ENCODE measurements around the gene NDFIP1.
"Not testable (repeated sequence)": the region's sequence is repeated elsewhere in the genome, so short reads cannot be mapped to it uniquely, and the experiment has no call there.

NDFIP1 gene

DNA sequence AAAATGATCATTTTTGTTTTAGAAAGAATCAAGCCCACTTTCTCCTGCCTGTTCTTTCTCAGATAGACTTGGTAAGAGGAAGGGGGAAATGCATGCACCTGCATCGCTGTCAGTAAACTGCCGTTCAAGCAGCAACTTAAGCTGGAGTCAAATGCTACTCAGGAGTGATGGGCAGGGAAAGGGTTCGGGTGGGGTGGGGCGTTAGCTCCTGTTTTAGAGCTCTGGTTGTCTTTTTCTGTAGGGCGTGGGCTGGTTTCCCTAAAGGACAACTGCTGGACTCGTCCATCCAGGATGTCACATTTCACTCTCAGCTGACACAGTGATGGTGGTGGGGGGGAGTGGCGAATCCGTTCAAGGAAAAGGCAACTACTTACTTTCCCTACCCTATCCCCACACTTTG lies 75.0 kb downstream of the NDFIP1 start:
- TF ChIP-seq, protein P1, sequence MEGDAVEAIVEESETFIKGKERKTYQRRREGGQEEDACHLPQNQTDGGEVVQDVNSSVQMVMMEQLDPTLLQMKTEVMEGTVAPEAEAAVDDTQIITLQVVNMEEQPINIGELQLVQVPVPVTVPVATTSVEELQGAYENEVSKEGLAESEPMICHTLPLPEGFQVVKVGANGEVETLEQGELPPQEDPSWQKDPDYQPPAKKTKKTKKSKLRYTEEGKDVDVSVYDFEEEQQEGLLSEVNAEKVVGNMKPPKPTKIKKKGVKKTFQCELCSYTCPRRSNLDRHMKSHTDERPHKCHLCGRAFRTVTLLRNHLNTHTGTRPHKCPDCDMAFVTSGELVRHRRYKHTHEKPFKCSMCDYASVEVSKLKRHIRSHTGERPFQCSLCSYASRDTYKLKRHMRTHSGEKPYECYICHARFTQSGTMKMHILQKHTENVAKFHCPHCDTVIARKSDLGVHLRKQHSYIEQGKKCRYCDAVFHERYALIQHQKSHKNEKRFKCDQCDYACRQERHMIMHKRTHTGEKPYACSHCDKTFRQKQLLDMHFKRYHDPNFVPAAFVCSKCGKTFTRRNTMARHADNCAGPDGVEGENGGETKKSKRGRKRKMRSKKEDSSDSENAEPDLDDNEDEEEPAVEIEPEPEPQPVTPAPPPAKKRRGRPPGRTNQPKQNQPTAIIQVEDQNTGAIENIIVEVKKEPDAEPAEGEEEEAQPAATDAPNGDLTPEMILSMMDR (IDR thresholded peaks at IDR 0.05; ENCODE audit: low read depth, low read length), result no peak
- TF ChIP-seq, protein P2, sequence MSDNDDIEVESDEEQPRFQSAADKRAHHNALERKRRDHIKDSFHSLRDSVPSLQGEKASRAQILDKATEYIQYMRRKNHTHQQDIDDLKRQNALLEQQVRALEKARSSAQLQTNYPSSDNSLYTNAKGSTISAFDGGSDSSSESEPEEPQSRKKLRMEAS (IDR thresholded peaks at IDR 0.05; ENCODE audit: low read depth, low read length), result no peak
- TF ChIP-seq MYC (IDR thresholded peaks at IDR 0.05; ENCODE audit: low read depth, low read length) (no peak), POLR2A (IDR thresholded peaks at IDR 0.05; ENCODE audit: extremely low read depth, insufficient read length) (no peak)
- no peak for DNase-seq (ENCODE audit: low read depth)
- H3K4me3 ChIP-seq (ENCODE audit: low read depth, low read length), result no peak overlapping the region

DNA sequence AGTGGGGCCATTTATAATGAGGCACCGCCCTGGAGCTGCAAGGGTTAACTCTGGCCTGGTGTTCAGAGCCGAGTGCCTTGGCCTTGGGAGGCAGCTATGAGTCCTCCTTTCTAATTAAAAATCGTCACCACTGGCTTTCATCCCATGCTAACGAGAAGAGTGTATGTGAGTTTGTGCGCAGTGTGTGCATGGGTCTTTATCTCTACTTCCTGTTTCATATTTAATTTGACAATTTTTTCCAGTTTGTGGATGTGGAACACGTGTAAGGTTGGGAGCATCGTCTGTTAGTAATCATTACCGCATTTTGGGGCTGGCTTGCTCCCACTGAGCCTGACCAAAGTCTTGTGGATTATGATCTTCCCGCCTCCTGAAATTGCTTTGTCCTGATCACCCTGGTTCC lies 76.4 kb downstream of the NDFIP1 start:
- no peak for DNase-seq (ENCODE audit: low read depth)
- no peak for TF ChIP-seq MYC (IDR thresholded peaks at IDR 0.05; ENCODE audit: low read depth, low read length)
- H3K4me3 ChIP-seq (ENCODE audit: low read depth, low read length), result no peak overlapping the region

DNA sequence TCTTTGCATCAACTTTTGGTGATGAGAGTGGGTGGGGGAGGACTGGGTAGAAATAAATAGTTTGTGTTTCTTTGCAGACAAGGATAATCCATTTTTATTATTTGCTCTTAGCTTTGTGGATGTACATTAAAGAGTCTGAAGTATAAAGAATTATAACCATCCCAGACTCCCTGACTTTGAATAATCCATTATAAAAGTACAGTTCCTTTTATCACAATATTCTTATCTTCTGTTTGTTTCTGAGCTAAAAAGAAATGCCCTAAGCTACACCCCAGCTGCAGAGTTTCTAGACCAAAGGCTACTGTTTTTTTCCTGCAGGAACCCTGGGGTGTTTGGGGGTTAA lies 77.9 kb downstream of the NDFIP1 start:
- TF ChIP-seq, protein P2 (IDR thresholded peaks at IDR 0.05; ENCODE audit: low read depth, low read length), result no peak
- TF ChIP-seq, protein P1 (IDR thresholded peaks at IDR 0.05; ENCODE audit: low read depth, low read length), result no peak
- TF ChIP-seq MYC (IDR thresholded peaks at IDR 0.05; ENCODE audit: low read depth, low read length), result no peak
- TF ChIP-seq POLR2A (IDR thresholded peaks at IDR 0.05; ENCODE audit: extremely low read depth, insufficient read length), result no peak
- DNase-seq (ENCODE audit: low read depth), result no peak
- H3K4me3 ChIP-seq (ENCODE audit: low read depth, low read length), result no peak overlapping the region

DNA sequence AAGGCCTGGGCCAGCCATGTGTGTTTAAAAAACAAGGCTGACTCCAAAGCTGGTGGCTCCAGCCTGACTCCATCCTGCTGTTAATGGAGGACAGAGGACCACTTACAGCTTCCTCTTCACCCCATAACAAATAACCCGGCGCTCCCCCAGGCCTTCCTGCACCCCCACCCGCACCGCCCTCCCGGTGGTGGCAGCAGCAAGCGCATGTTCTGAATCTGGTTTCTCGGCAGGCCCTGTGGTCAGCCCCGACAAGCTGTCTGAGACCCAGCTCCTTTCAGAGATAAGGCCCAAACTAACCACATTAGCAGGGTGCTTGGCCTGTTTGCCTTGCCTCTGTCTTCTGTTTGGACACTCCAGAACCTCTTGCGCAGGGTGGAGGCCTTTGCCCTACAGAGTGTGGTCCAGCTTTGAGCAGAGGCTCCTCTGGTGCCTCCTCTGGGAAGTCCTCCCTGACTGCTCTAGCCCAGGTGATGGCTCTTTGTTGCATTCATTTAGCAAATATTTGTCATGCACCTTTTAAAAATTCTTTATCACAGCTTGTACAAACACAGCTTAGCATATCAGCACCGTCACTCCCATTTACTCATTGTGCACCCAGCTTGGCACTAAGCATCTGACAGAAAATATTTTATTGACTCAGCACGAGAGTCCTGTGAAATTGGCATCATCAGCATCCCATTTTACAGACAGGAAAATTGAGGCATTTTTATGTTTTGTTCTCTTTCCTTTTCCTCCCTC lies 78.4 kb downstream of the NDFIP1 start:
- H3K4me3 ChIP-seq (ENCODE audit: low read depth, low read length), result no peak overlapping the region
- TF ChIP-seq MYC (IDR thresholded peaks at IDR 0.05; ENCODE audit: low read depth, low read length) (no peak), POLR2A (IDR thresholded peaks at IDR 0.05; ENCODE audit: extremely low read depth, insufficient read length) (no peak)
- TF ChIP-seq, protein P2 (IDR thresholded peaks at IDR 0.05; ENCODE audit: low read depth, low read length), result no peak
- peak; percentile 37 for DNase-seq (ENCODE audit: low read depth)

DNA sequence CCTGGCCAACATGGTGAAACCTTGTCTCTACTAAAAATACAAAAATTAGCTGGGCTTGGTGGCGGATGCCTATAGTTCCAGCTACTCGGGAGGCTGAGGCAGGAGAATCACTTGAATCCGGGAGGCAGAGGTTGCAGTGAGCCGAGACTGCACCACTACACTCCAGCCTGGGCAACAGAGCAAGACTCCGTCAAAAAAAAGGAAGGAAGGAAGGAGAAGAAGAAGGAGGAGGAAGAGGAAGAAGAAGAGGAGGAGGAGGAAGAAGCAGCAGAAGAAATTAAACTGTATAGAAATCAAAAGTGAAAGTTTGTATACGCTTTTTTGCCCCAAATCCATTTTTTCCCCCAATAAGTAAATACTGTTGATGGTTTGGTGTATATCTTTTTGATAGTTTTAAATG lies 80.1 kb downstream of the NDFIP1 start:
- H3K4me3 ChIP-seq (ENCODE audit: low read depth, low read length); DNase-seq (ENCODE audit: low read depth): not testable (repeated sequence)

DNA sequence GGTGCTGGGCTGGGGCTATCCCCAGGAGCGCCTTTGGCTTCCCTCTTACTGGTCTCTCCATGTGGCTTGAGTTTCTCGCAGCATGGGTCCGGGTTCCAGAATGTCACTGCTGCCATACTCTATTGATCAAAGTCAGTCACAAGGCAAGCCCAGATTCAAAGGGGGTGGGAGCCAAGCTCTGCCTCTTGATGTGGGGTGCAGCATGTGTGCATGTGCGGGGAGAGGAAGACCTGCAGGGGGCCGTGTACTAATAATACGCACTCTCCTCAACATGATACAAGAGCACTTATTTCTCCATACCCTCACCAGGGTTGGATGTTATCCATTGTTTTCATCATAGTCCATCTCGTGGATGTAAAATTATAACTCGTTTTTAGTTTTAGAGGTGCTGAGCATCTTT lies 81.2 kb downstream of the NDFIP1 start:
- H3K4me3 ChIP-seq (ENCODE audit: low read depth, low read length), result no peak overlapping the region
- no peak for DNase-seq (ENCODE audit: low read depth)
- no peak for TF ChIP-seq MYC (IDR thresholded peaks at IDR 0.05; ENCODE audit: low read depth, low read length)
- TF ChIP-seq, protein P2 (IDR thresholded peaks at IDR 0.05; ENCODE audit: low read depth, low read length), result no peak
- TF ChIP-seq, protein P1 (IDR thresholded peaks at IDR 0.05; ENCODE audit: low read depth, low read length), result no peak
- no peak for TF ChIP-seq POLR2A (IDR thresholded peaks at IDR 0.05; ENCODE audit: extremely low read depth, insufficient read length)

DNA sequence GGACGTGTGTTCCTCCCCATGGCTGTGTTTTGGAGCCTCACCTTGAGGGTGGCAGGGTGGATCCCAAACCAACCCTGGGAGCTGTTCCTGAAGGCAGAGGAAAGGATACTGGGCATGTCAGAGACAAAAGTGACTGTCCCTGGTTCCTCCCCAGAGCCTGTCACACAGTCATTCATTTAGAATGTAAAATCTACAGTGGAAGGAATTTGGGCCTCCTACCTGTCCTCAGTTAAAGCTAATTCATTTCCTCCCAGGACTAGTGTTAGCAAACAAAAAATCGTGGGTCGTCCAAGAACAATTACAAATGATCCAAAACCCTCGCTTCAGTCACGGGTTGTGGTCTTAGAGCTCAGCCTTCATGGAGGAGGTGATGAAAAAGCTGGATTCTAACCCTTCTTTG lies 83.2 kb downstream of the NDFIP1 start:
- no peak for DNase-seq (ENCODE audit: low read depth)
- TF ChIP-seq POLR2A (IDR thresholded peaks at IDR 0.05; ENCODE audit: extremely low read depth, insufficient read length) (no peak), MYC (IDR thresholded peaks at IDR 0.05; ENCODE audit: low read depth, low read length) (no peak)
- TF ChIP-seq, protein P1 (IDR thresholded peaks at IDR 0.05; ENCODE audit: low read depth, low read length), result no peak
- TF ChIP-seq, protein P2 (IDR thresholded peaks at IDR 0.05; ENCODE audit: low read depth, low read length), result no peak
- no peak overlapping the region for H3K4me3 ChIP-seq (ENCODE audit: low read depth, low read length)

Measured in NB4 (cell line).